H1 (cell line): ENCODE measurements around the gene ABI3BP. TPM values are rescaled to one million over a fixed set of nuclear protein-coding genes. Genes with fewer than 3 reads are reported as not detected.

Experiments
- CTCF ChIA-PET: fragments of 300-600 bp; sonication (Branson Sonifier 250); formaldehyde crosslinking; loops from one replicate; lab custom pipeline; 2021; ENCODE audit not compliant: partially characterized antibody; lab: Charles Lee
- POLR2A ChIA-PET: fragments of 300-600 bp; sonication (Branson Sonifier 250); formaldehyde crosslinking; loops from one replicate; lab custom pipeline; 2021; ENCODE audit warnings: inconsistent platforms; ENCODE audit not compliant: partially characterized antibody; lab: Charles Lee
- DNase-seq, 2 experiments: peaks; one replicate each; pipeline versions ENCODE4 v3.0.0 to v3.0.0-alpha.2; 2010 to 2022; ENCODE audit warnings: low spot score in 2 of 2, low read depth in 1 of 2, mixed read lengths in 1 of 2
- FAIRE-seq: peaks from 2 replicates; lab custom pipeline; 2011; peaks lifted over from hg19 to GRCh38; lab: Jason Lieb, UNC
- H2AFZ ChIP-seq: 2 replicates; pipeline ENCODE4 v1.8.1; 2012; ENCODE audit warnings: low read length, inconsistent platforms
- H2AK5ac ChIP-seq: 2 replicates; pipeline ENCODE4 v1.6.1; 2013; ENCODE audit warnings: low read depth, low read length
- H2BK120ac ChIP-seq: replicated peaks from 2 replicates; pipeline ENCODE3; 2013; ENCODE audit warnings: low read depth, low read length, inconsistent platforms
- H2BK12ac ChIP-seq: 2 replicates; pipeline ENCODE4 v1.6.1; 2013; ENCODE audit warnings: low read depth, low read length
- H2BK15ac ChIP-seq: 2 replicates; pipeline ENCODE4 v1.6.1; 2013; ENCODE audit warnings: low read length
- H2BK20ac ChIP-seq: 2 replicates; pipeline ENCODE4 v1.6.1; 2013; ENCODE audit warnings: low read length
- H2BK5ac ChIP-seq: 2 replicates; pipeline ENCODE4 v1.6.1; 2013; ENCODE audit warnings: low read depth, low read length
- H3K14ac ChIP-seq: 2 replicates; pipeline ENCODE4 v1.6.1; 2013; ENCODE audit warnings: inconsistent platforms; ENCODE audit not compliant: insufficient read length
- H3K18ac ChIP-seq: 2 replicates; pipeline ENCODE4 v1.6.1; 2013; ENCODE audit warnings: low read length; ENCODE audit errors: extremely low read depth
- H3K23ac ChIP-seq: 2 replicates; pipeline ENCODE4 v1.6.1; 2013; ENCODE audit warnings: inconsistent platforms; ENCODE audit not compliant: insufficient read length
- H3K23me2 ChIP-seq: 2 replicates; pipeline ENCODE4 v1.6.1; 2013; ENCODE audit warnings: low read depth, low read length
- H3K27ac ChIP-seq: 2 replicates; pipeline ENCODE4 v1.6.1; 2011; ENCODE audit warnings: low read depth, low read length, inconsistent platforms
- H3K27me3 ChIP-seq, 4 experiments: replicated peaks in 1 of 4; 1 replicate in 1 of 4; 2 replicates in 3 of 4; pipeline versions ENCODE4 v1.6.1 to v1.8.1; 2011 to 2013; ENCODE audit warnings: low read length in 3 of 4, mild to moderate bottlenecking in 3 of 4, inconsistent platforms in 2 of 4, mixed read lengths in 2 of 4, moderate library complexity in 1 of 4; ENCODE audit not compliant: control insufficient read depth in 3 of 4, insufficient read depth in 3 of 4; ENCODE audit errors: extremely low read depth in 1 of 4
- H3K36me3 ChIP-seq, 4 experiments: 2 replicates each; pipeline versions ENCODE4 v1.6.1 to v1.8.1; 2011 to 2013; ENCODE audit warnings: mild to moderate bottlenecking in 4 of 4, low read length in 3 of 4, moderate library complexity in 2 of 4, control low read depth in 1 of 4, inconsistent platforms in 1 of 4; ENCODE audit not compliant: insufficient read depth in 4 of 4, control insufficient read depth in 2 of 4
- H3K4ac ChIP-seq: replicated peaks from 2 replicates; pipeline ENCODE3; 2013; ENCODE audit warnings: low read length, low read depth, mixed read lengths, inconsistent platforms; ENCODE audit not compliant: insufficient read length
- H3K4me1 ChIP-seq, 4 experiments: replicated peaks in 1 of 4; 1 replicate in 1 of 4; 2 replicates in 3 of 4; pipeline versions ENCODE4 v1.6.1 to v1.8.1; 2011 to 2013; ENCODE audit warnings: low read length in 3 of 4, inconsistent platforms in 2 of 4, mixed read lengths in 1 of 4; ENCODE audit not compliant: insufficient read depth in 4 of 4, control insufficient read depth in 3 of 4
- H3K4me2 ChIP-seq, 2 experiments: 2 replicates each; pipeline versions ENCODE4 v1.6.1 to v1.8.1; 2011 to 2013; ENCODE audit warnings: low read depth in 2 of 2, low read length in 2 of 2, control low read depth in 1 of 2, inconsistent platforms in 1 of 2, mild to moderate bottlenecking in 1 of 2; ENCODE audit not compliant: insufficient read depth in 1 of 2
- H3K4me3 ChIP-seq, 4 experiments: fragments of 200-600, 300-600 bp in 1 of 4; sonication (generic), shearing (Covaris generic), sonication (Bioruptor Twin) in 1 of 4; 2 replicates each; pipeline versions ENCODE4 v1.5.1 to v1.8.1; 2011 to 2016; ENCODE audit warnings: low read length in 4 of 4, low read depth in 3 of 4, control low read depth in 2 of 4, inconsistent platforms in 2 of 4, mild to moderate bottlenecking in 2 of 4, mixed read lengths in 1 of 4, moderate library complexity in 1 of 4; ENCODE audit not compliant: insufficient read depth in 2 of 4; ENCODE audit errors: extremely low read depth in 1 of 4
- H3K56ac ChIP-seq: replicated peaks from 2 replicates; pipeline ENCODE3; 2013; ENCODE audit warnings: low read depth, mild to moderate bottlenecking, mixed read lengths, low read length, inconsistent platforms; ENCODE audit not compliant: insufficient read length
- H3K79me1 ChIP-seq: 2 replicates; pipeline ENCODE4 v1.6.1; 2013; ENCODE audit warnings: low read depth, low read length, control low read depth
- H3K79me2 ChIP-seq, 2 experiments: 2 replicates each; pipeline versions ENCODE4 v1.6.1 to v1.8.1; 2012 to 2013; ENCODE audit warnings: low read length in 2 of 2, mild to moderate bottlenecking in 2 of 2, inconsistent platforms in 1 of 2; ENCODE audit not compliant: insufficient read depth in 2 of 2, control insufficient read depth in 1 of 2
- H3K9ac ChIP-seq, 4 experiments: replicated peaks in 1 of 4; 1 replicate in 1 of 4; 2 replicates in 3 of 4; pipeline versions ENCODE4 v1.6.1 to v1.8.1; 2011 to 2013; ENCODE audit warnings: low read depth in 3 of 4, low read length in 3 of 4, control low read depth in 2 of 4, mild to moderate bottlenecking in 2 of 4, moderate library complexity in 2 of 4, inconsistent platforms in 1 of 4; ENCODE audit errors: extremely low read depth in 1 of 4
- H3K9me3 ChIP-seq, 2 experiments: 2 replicates each; pipeline versions ENCODE4 v1.6.1 to v1.8.1; 2012 to 2013; ENCODE audit warnings: mild to moderate bottlenecking in 2 of 2, moderate library complexity in 2 of 2, control low read depth in 1 of 2, inconsistent platforms in 1 of 2, low read depth in 1 of 2, low read length in 1 of 2, mixed read lengths in 1 of 2; ENCODE audit not compliant: insufficient read depth in 2 of 2
- H4K20me1 ChIP-seq, 2 experiments: replicated peaks in 1 of 2; 2 replicates each; pipeline versions ENCODE3 to v1.8.1; 2011 to 2013; ENCODE audit warnings: inconsistent platforms in 2 of 2, low read length in 2 of 2, mild to moderate bottlenecking in 1 of 2; ENCODE audit not compliant: insufficient read depth in 2 of 2, control insufficient read depth in 1 of 2
- H4K5ac ChIP-seq: 2 replicates; pipeline ENCODE4 v1.6.1; 2013; ENCODE audit warnings: low read length, low read depth, mixed read lengths, inconsistent platforms; ENCODE audit not compliant: insufficient read length
- H4K8ac ChIP-seq: 2 replicates; pipeline ENCODE4 v1.8.0; 2013; ENCODE audit warnings: mild to moderate bottlenecking, moderate library complexity, low read length, inconsistent platforms; ENCODE audit not compliant: insufficient read depth; ENCODE audit errors: extremely low read depth
- H4K91ac ChIP-seq: replicated peaks from 2 replicates; pipeline ENCODE3; 2013; ENCODE audit warnings: low read length, mixed read lengths, inconsistent platforms; ENCODE audit not compliant: insufficient read length
- ASH2L ChIP-seq: fragments of 200-600, 300-600 bp; sonication (generic); IDR thresholded peaks from one replicate; pipeline ENCODE4 v1.7.1; 2017; ENCODE audit warnings: low read length
- CTCF ChIP-seq, 3 experiments: IDR thresholded peaks; 1 replicate in 2 of 3; 2 replicates in 1 of 3; pipeline versions ENCODE4 v1.5.1 to v1.6.1; 2011; ENCODE audit warnings: low read length in 3 of 3, mild to moderate bottlenecking in 3 of 3, inconsistent platforms in 2 of 3, low read depth in 1 of 3, moderate library complexity in 1 of 3; ENCODE audit not compliant: insufficient read depth in 1 of 3; ENCODE audit errors: control extremely low read depth in 1 of 3
- FOSL1 ChIP-seq: IDR thresholded peaks from 2 replicates; pipeline ENCODE4 v1.6.1; 2011; ENCODE audit warnings: mild to moderate bottlenecking, low read depth, low read length, moderate library complexity; ENCODE audit not compliant: insufficient read depth
- NANOG ChIP-seq: IDR thresholded peaks from 2 replicates; pipeline ENCODE4 v1.6.1; 2011; ENCODE audit warnings: low read length, low read depth, mild to moderate bottlenecking, inconsistent platforms; ENCODE audit not compliant: insufficient read depth, poor library complexity, severe bottlenecking
- RFX5 ChIP-seq: IDR thresholded peaks from 2 replicates; pipeline ENCODE4 v1.6.1; 2011; ENCODE audit warnings: low read depth, low read length, improper control_type of control experiment, borderline replicate concordance
- SAP30 ChIP-seq: fragments of 300-600 bp; sonication (generic); IDR thresholded peaks from 2 replicates; pipeline ENCODE4 v1.7.1; 2012; ENCODE audit warnings: low read length, moderate library complexity, mild to moderate bottlenecking, inconsistent platforms; ENCODE audit not compliant: insufficient read depth, insufficient replicate concordance
- SIX5 ChIP-seq: IDR thresholded peaks from 2 replicates; pipeline ENCODE4 v1.6.1; 2011; ENCODE audit warnings: mild to moderate bottlenecking, low read depth, low read length
- SP1 ChIP-seq: IDR thresholded peaks from 2 replicates; pipeline ENCODE4 v1.6.1; 2011; ENCODE audit warnings: low read depth, low read length
- TEAD4 ChIP-seq: IDR thresholded peaks from 2 replicates; pipeline ENCODE4 v1.6.1; 2012; ENCODE audit warnings: low read depth, low read length, inconsistent platforms, mixed read lengths
- WGBS, 2 experiments: shearing (Covaris generic) in 1 of 2; methylation state at CpG; one replicate each; pipeline versions ENCODE4 v1.1.6 to v1.1.7; 2013 to 2015; ENCODE audit warnings: low lambda C conversion rate in 2 of 2, mixed read lengths in 2 of 2, inconsistent platforms in 1 of 2, low coverage in 1 of 2, missing lambda C conversion rate in 1 of 2; ENCODE audit not compliant: insufficient replicate concordance in 2 of 2, insufficient coverage in 1 of 2, insufficient read length in 1 of 2; ENCODE audit errors: extremely low coverage in 1 of 2, missing lambda C conversion rate in 1 of 2; 5-methylcytosine and 5-hydroxymethylcytosine counted together
- polyA plus RNA-seq, 7 experiments: library from polyadenylated mRNA; depleted of rRNA in 3 of 7; stranded (reverse) in 5 of 7; unstranded in 2 of 7; fragments of >200 nt in 5 of 7; fragments of 200-250 nt in 2 of 7; gene quantifications; 1 replicate in 5 of 7; 2 replicates in 1 of 7; 4 replicates in 1 of 7; pipeline versions ENCODE4 v1.2.1 to v1.2.3, GENCODE V29; 2011 to 2013; ENCODE audit warnings: missing spikeins in 2 of 7, mixed read lengths in 2 of 7
- total RNA-seq: library from RNA; stranded (reverse); fragmentation: NEBNext Ultra II Directional; extraction: Animal tissue kit (Norgen Biotek cat#: 25700); gene quantifications from 2 replicates; pipeline ENCODE4 v1.2.1, GENCODE V29; 2021
- TF ChIP-seq, protein P1 (sequence below): IDR thresholded peaks from 2 replicates; pipeline ENCODE4 v1.6.1; 2012; ENCODE audit warnings: inconsistent platforms

ABI3BP gene
- total and polyA plus RNA-seq, 2 of the 8 experiments (the other 6 are each of a cell fraction or from before 2014, with no cell fraction given) = 0.08 to 0.32 TPM

DNA sequence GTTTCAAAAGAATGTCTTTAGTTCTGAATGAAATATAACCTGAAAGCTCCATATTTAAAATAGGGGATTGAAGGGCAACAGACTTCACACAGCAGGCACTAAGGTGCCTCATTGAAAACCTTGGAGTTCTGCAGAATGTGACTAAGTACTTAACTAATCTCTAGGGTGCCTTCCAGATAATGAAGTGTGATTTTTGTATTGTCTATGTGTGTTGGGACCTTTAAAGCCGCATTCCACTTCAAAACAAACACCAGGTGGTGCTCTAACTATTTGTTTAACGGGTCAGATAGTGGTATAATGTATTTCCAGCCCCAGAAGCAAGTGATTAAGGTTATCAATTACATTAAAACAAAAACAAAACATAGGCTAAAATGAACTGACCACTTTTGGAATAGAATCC, 255.9 kb downstream of the ABI3BP start:
- no peak overlapping the region for H3K4ac ChIP-seq
- peaks cover 0 to 7% of the 10 kb centered on the region in 2 experiments for H4K20me1 ChIP-seq
- no peaks in the 10 kb centered on the region for H3K9me3 ChIP-seq
- ChIA-PET CTCF (interaction anchor here (0.6 to 2.4 kb wide), 5 partner anchors 11 to 59 kb away, joined by 3 to 9 read pairs (median 3); no protein-coding TSS in a partner anchor), POLR2A (interaction anchor here (0.6 to 0.8 kb wide), 2 partner anchors 24 to 28 kb away, joined by 3 read pairs; partner anchors contain the start of gene TFG)
- H3K27ac ChIP-seq = no peak overlapping the region
- H3K27me3 ChIP-seq = no peaks in the 10 kb centered on the region
- WGBS, 2 experiments = 52% methylated on average over 2 of the region's 2 CpGs; no CpG with 5 or more reads in 1 of the 2 experiments
- no peak overlapping the region for H2BK12ac ChIP-seq
- no peaks in the 10 kb centered on the region for H3K23me2 ChIP-seq
- H3K56ac ChIP-seq = no peak overlapping the region
- no peak overlapping the region for H4K5ac ChIP-seq
- no peak overlapping the region for H3K4me2 ChIP-seq
- no peak overlapping the region for H2BK5ac ChIP-seq
- FAIRE-seq (peak; percentile 81), DNase-seq (no peak)
- no peak overlapping the region for H3K23ac ChIP-seq
- H2BK15ac ChIP-seq = no peak overlapping the region
- H3K9ac ChIP-seq = no peak overlapping the region
- no peaks in the 10 kb centered on the region; the same call in 1 of the 2 replicates for H3K79me1 ChIP-seq
- H2AFZ ChIP-seq = no peak overlapping the region
- H3K79me2 ChIP-seq = peaks cover 0 to 14% of the 10 kb centered on the region in 2 experiments; a peak in 2 of 4 replicates
- no peak overlapping the region for H2AK5ac ChIP-seq
- no peak overlapping the region for H4K8ac ChIP-seq
- peaks cover 0 to 6% (median 5%) of the 10 kb centered on the region in 4 experiments; a peak in 4 of 7 replicates for H3K4me1 ChIP-seq
- H3K4me3 ChIP-seq = no peak overlapping the region
- no peak overlapping the region for H3K14ac ChIP-seq
- no peak overlapping the region for H2BK120ac ChIP-seq
- H4K91ac ChIP-seq = no peak overlapping the region
- peaks cover 0 to 63% (median 12%) of the 10 kb centered on the region in 4 experiments; a peak in 7 of 8 replicates for H3K36me3 ChIP-seq
- H2BK20ac ChIP-seq = no peak overlapping the region
- H3K18ac ChIP-seq = no peak overlapping the region
- TF ChIP-seq, protein P1, sequence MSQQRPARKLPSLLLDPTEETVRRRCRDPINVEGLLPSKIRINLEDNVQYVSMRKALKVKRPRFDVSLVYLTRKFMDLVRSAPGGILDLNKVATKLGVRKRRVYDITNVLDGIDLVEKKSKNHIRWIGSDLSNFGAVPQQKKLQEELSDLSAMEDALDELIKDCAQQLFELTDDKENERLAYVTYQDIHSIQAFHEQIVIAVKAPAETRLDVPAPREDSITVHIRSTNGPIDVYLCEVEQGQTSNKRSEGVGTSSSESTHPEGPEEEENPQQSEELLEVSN = no peak
- TF ChIP-seq SIX5 (no peak), FOSL1 (no peak), RFX5 (no peak), ASH2L (no peak), SAP30 (no peak), NANOG (peak; percentile 70), TEAD4 (peak; percentile 58; the same call in 1 of the 2 replicates), CTCF (IDR thresholded peaks at IDR 0.05; ENCODE audit: control extremely low read depth in 1 of 3, insufficient read depth in 1 of 3, low read depth in 1 of 3, low read length in 3 of 3) (peak in 1 of 3 experiments; percentile 41; a peak in 1 of 4 replicates), SP1 (no peak)
